ENCODE measurements around the gene PLEKHF1. TPM values are rescaled to one million over a fixed set of nuclear protein-coding genes. Genes with fewer than 3 reads are reported as not detected.

PLEKHF1 gene
- total and polyA plus RNA-seq, 2 experiments from 2014 or later: 9.3 to 18.0 TPM

GRCh38 chr19:29681422-29682235, 16.4 kb downstream of the PLEKHF1 start:
- Histone ChIP-seq H3K4me2 (ENCODE audit: unreplicated experiment) (no peak overlapping the region), H3K9me2 (ENCODE audit: insufficient read depth) (no peaks in the 10 kb centered on the region), H2AFZ (no peak overlapping the region), H3K27me3 (replicated peaks; ENCODE audit: insufficient read depth) (no peaks in the 10 kb centered on the region), H3K4me1 (ENCODE audit: insufficient read depth) (peaks cover 22% of the 10 kb centered on the region), H3K9ac (no peak overlapping the region), H3F3A (ENCODE audit: insufficient read depth) (peaks cover 19% of the 10 kb centered on the region), H3K27ac (no peak overlapping the region), H4K20me1 (ENCODE audit: insufficient read depth) (no peaks in the 10 kb centered on the region), H3K4me3 (no peak overlapping the region), H3K79me2 (ENCODE audit: insufficient read depth) (no peaks in the 10 kb centered on the region), H3K9me3 (ENCODE audit: low read depth) (no peaks in the 10 kb centered on the region), H3K36me3 (ENCODE audit: low read depth) (no peaks in the 10 kb centered on the region)
- TF ChIP-seq EZH2phosphoT487 (IDR thresholded peaks at IDR 0.05; ENCODE audit: insufficient read depth, low read depth) (no peak), EZH2 (IDR thresholded peaks at IDR 0.05; ENCODE audit: insufficient read depth, poor library complexity, severe bottlenecking) (no peak)
- in situ Hi-C loops (cut with MboI): no loop called here
- 37 to 49% methylated on average over 13 of the region's 13 CpGs for WGBS, 2 experiments (ENCODE audit: low coverage in 1 of 2, low lambda C conversion rate in 2 of 2, missing lambda C conversion rate in 2 of 2)
- DNase-seq: peak; percentile 42

GRCh38 chr19:29682236-29682895, 17.1 kb downstream of the PLEKHF1 start:
- H3K27me3 ChIP-seq (replicated peaks; ENCODE audit: insufficient read depth): no peaks in the 10 kb centered on the region
- 54 to 64% methylated on average over 14 to 16 of the region's 16 CpGs for WGBS, 2 experiments (ENCODE audit: low coverage in 1 of 2, low lambda C conversion rate in 2 of 2, missing lambda C conversion rate in 2 of 2)
- H3K4me2 ChIP-seq (ENCODE audit: unreplicated experiment): no peak overlapping the region
- no peaks in the 10 kb centered on the region for H3K79me2 ChIP-seq (ENCODE audit: insufficient read depth)
- no peaks in the 10 kb centered on the region for H4K20me1 ChIP-seq (ENCODE audit: insufficient read depth)
- no peak overlapping the region for H3K9ac ChIP-seq
- no peak for DNase-seq
- in situ Hi-C loops (cut with MboI): no loop called here
- no peak for TF ChIP-seq EZH2phosphoT487 (IDR thresholded peaks at IDR 0.05; ENCODE audit: insufficient read depth, low read depth)
- TF ChIP-seq EZH2 (IDR thresholded peaks at IDR 0.05; ENCODE audit: insufficient read depth, poor library complexity, severe bottlenecking): no peak
- peaks cover 28% of the 10 kb centered on the region for H3K4me1 ChIP-seq (ENCODE audit: insufficient read depth)
- no peak overlapping the region for H3K4me3 ChIP-seq
- no peaks in the 10 kb centered on the region for H3K9me2 ChIP-seq (ENCODE audit: insufficient read depth)
- H2AFZ ChIP-seq: no peak overlapping the region
- H3K27ac ChIP-seq: no peak overlapping the region
- no peaks in the 10 kb centered on the region for H3K36me3 ChIP-seq (ENCODE audit: low read depth)
- H3K9me3 ChIP-seq (ENCODE audit: low read depth): no peaks in the 10 kb centered on the region
- H3F3A ChIP-seq (ENCODE audit: insufficient read depth): peaks cover 26% of the 10 kb centered on the region

GRCh38 chr19:29683009-29683408, 17.7 kb downstream of the PLEKHF1 start:
- Histone ChIP-seq H4K20me1 (ENCODE audit: insufficient read depth) (no peaks in the 10 kb centered on the region), H3K27ac (no peak overlapping the region), H3K36me3 (ENCODE audit: low read depth) (no peaks in the 10 kb centered on the region), H3K4me1 (ENCODE audit: insufficient read depth) (peaks cover 31% of the 10 kb centered on the region), H3K9ac (no peak overlapping the region), H3K4me2 (ENCODE audit: unreplicated experiment) (no peak overlapping the region), H3K9me2 (ENCODE audit: insufficient read depth) (no peaks in the 10 kb centered on the region), H2AFZ (no peak overlapping the region), H3K4me3 (no peak overlapping the region), H3K79me2 (ENCODE audit: insufficient read depth) (no peaks in the 10 kb centered on the region), H3F3A (ENCODE audit: insufficient read depth) (peaks cover 30% of the 10 kb centered on the region), H3K9me3 (ENCODE audit: low read depth) (no peaks in the 10 kb centered on the region), H3K27me3 (replicated peaks; ENCODE audit: insufficient read depth) (no peaks in the 10 kb centered on the region)
- no peak for TF ChIP-seq EZH2phosphoT487 (IDR thresholded peaks at IDR 0.05; ENCODE audit: insufficient read depth, low read depth)
- TF ChIP-seq EZH2 (IDR thresholded peaks at IDR 0.05; ENCODE audit: insufficient read depth, poor library complexity, severe bottlenecking): no peak
- DNase-seq: peak; percentile 49
- in situ Hi-C loops (cut with MboI): no loop called here
- WGBS, 2 experiments (ENCODE audit: low coverage in 1 of 2, low lambda C conversion rate in 2 of 2, missing lambda C conversion rate in 2 of 2): 74 to 76% methylated on average over 10 of the region's 10 CpGs

- Histone ChIP-seq H3K36me3 (ENCODE audit: low read depth) (no peaks in the 10 kb centered on the region), H4K20me1 (ENCODE audit: insufficient read depth) (no peaks in the 10 kb centered on the region), H2AFZ (0 out of 2 replicates have a peak overlapping the region, but pooled peaks have one; percentile 15), H3K4me2 (ENCODE audit: unreplicated experiment) (peak overlapping the region; percentile 68), H3K4me1 (ENCODE audit: insufficient read depth) (peaks cover 36% of the 10 kb centered on the region), H3K27ac (peak overlapping the region; percentile 97), H3K79me2 (ENCODE audit: insufficient read depth) (no peaks in the 10 kb centered on the region), H3K4me3 (no peak overlapping the region), H3K9me3 (ENCODE audit: low read depth) (no peaks in the 10 kb centered on the region), H3F3A (ENCODE audit: insufficient read depth) (peaks cover 39% of the 10 kb centered on the region), H3K9me2 (ENCODE audit: insufficient read depth) (no peaks in the 10 kb centered on the region), H3K27me3 (replicated peaks; ENCODE audit: insufficient read depth) (no peaks in the 10 kb centered on the region), H3K9ac (peak overlapping the region; percentile 15; the same call in 1 of the 2 replicates)
- WGBS, 2 experiments (ENCODE audit: low coverage in 1 of 2, low lambda C conversion rate in 2 of 2, missing lambda C conversion rate in 2 of 2): 15 to 18% methylated on average over 7 of the region's 7 CpGs
- TF ChIP-seq EZH2phosphoT487 (IDR thresholded peaks at IDR 0.05; ENCODE audit: insufficient read depth, low read depth) (no peak), EZH2 (IDR thresholded peaks at IDR 0.05; ENCODE audit: insufficient read depth, poor library complexity, severe bottlenecking) (no peak)
- DNase-seq: peak; percentile 78
- in situ Hi-C loops (cut with MboI): no loop called here
These were observed 20.1 kb downstream of the PLEKHF1 start for GRCh38 chr19:29685326-29685725.

All from GM23248 (cell line).